PC-9 (cell line): ENCODE data around the gene LATS2. TPM values are rescaled to one million over a fixed set of nuclear protein-coding genes. Genes with fewer than 3 reads are reported as not detected.

Source experiments
- BruUV-seq: library from RNA; stranded (reverse); fragments of 400-500 nt; replicated peaks from 2 replicates; lab custom pipeline; 2021; lab: Mats Ljungman, UMichigan
- CTCF ChIA-PET: fragments of 300-600 bp; sonication (Branson Sonifier 250); formaldehyde crosslinking; loops from one replicate; lab custom pipeline; 2022; ENCODE audit warnings: antibody characterized with exemption; lab: Charles Lee
- POLR2A ChIA-PET: fragments of 300-600 bp; sonication (Branson Sonifier 250); formaldehyde crosslinking; loops from one replicate; lab custom pipeline; 2022; ENCODE audit warnings: antibody characterized with exemption; ENCODE audit not compliant: unreplicated experiment; lab: Charles Lee
- DNase-seq, 2 experiments: peaks; one replicate each; pipeline versions ENCODE4 v3.0.0 to v3.0.0-alpha.2; 2015 to 2022; ENCODE audit warnings: mixed read lengths in 1 of 2
- H2AFZ ChIP-seq: fragments of 200-600 bp; sonication (generic); 2 replicates; pipeline ENCODE4 v1.8.1; 2017; ENCODE audit warnings: antibody characterized with exemption
- H3F3A ChIP-seq: fragments of 200-600 bp; sonication (generic); 2 replicates; pipeline ENCODE4 v1.8.1; 2017; ENCODE audit warnings: antibody characterized with exemption, mild to moderate bottlenecking, low read depth; ENCODE audit not compliant: insufficient read depth
- H3K27ac ChIP-seq: fragments of 200-600 bp; sonication (generic); 2 replicates; pipeline ENCODE4 v1.6.1; 2016; ENCODE audit warnings: mixed run types
- H3K27me3 ChIP-seq: fragments of 200-600 bp; sonication (generic); 2 replicates; pipeline ENCODE4 v1.6.1; 2016; ENCODE audit warnings: low read depth, mixed run types; ENCODE audit not compliant: insufficient read depth
- H3K36me3 ChIP-seq: fragments of 200-600 bp; sonication (generic); 2 replicates; pipeline ENCODE4 v1.6.1; 2016; ENCODE audit warnings: low read depth, mixed run types
- H3K4me1 ChIP-seq: fragments of 200-600 bp; sonication (generic); replicated peaks from 2 replicates; pipeline ENCODE4 v1.6.1; 2016; ENCODE audit warnings: mixed run types; ENCODE audit not compliant: insufficient read depth
- H3K4me2 ChIP-seq: fragments of 200-600 bp; sonication (generic); 2 replicates; pipeline ENCODE4 v1.6.1; 2017; ENCODE audit warnings: mixed run types
- H3K4me3 ChIP-seq: fragments of 200-600 bp; sonication (generic); 2 replicates; pipeline ENCODE4 v1.6.1; 2016; ENCODE audit warnings: mixed run types
- H3K79me2 ChIP-seq: fragments of 200-600 bp; sonication (generic); 2 replicates; pipeline ENCODE4 v1.6.1; 2017; ENCODE audit warnings: low read depth, mixed run types
- H3K9me2 ChIP-seq: fragments of 200-600 bp; sonication (generic); 2 replicates; pipeline ENCODE4 v1.8.1; 2017; ENCODE audit warnings: mild to moderate bottlenecking; ENCODE audit not compliant: insufficient read depth
- H3K9me3 ChIP-seq: fragments of 200-600 bp; sonication (generic); 2 replicates; pipeline ENCODE4 v1.8.1; 2016; ENCODE audit warnings: low read depth; ENCODE audit not compliant: insufficient read depth
- H4K20me1 ChIP-seq: fragments of 200-600 bp; sonication (generic); 2 replicates; pipeline ENCODE4 v1.8.1; 2017; ENCODE audit not compliant: insufficient read depth
- EZH2 ChIP-seq: fragments of 200-600 bp; sonication (generic); IDR thresholded peaks from 2 replicates; pipeline ENCODE4 v1.8.0; 2017; ENCODE audit warnings: antibody characterized with exemption, low read depth
- intact Hi-C: fragments of 100-400 bp; cut with micrococcal nuclease; formaldehyde crosslinking; loops from one replicate; pipeline ENCODE4 v1.10.0; 2022; ENCODE audit not compliant: unreplicated experiment
- total RNA-seq: library from RNA; stranded (reverse); gene quantifications from 2 replicates; pipeline ENCODE4 v1.2.3, GENCODE V29; 2021
- TF ChIP-seq, protein P1 (sequence below): fragments of 200-600 bp; sonication (generic); conservative IDR thresholded peaks from 2 replicates; pipeline ENCODE4 v1.6.1; 2017; ENCODE audit warnings: mixed run types, antibody characterized with exemption, mild to moderate bottlenecking, moderate library complexity

LATS2 gene
- total RNA-seq, 1 experiment from 2014 or later, result 12.3 TPM

DNA sequence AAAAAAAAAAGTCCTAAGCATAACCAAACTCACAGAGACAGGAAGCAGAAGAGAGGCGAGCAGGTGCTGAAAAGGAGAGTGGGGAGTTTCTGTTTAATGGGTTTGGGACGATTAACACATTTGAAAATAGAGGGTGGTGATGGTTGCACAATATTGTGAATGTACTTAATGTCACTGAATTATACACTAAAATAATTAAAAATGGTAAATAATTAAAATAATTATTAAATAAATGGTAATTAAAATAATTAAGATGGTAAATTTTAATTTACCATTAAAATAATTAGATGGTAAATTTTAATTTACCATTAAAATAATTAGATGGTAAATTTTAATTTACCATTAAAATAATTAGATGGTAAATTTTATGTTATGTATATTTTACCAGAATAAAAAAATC is 84.0 kb downstream of the LATS2 start:
- no TSS peak for BruUV-seq
- intact Hi-C loops, result no loop called here
- H3K9me2 ChIP-seq, result no peaks in the 10 kb centered on the region
- CTCF ChIA-PET, result interaction anchor here (0.6 kb wide), 1 partner anchor 12 kb away, joined by 3 read pairs; no protein-coding TSS in a partner anchor
- H4K20me1 ChIP-seq, result no peaks in the 10 kb centered on the region
- no peaks in the 10 kb centered on the region for H3K27me3 ChIP-seq
- H2AFZ ChIP-seq, result no peak overlapping the region
- H3K4me2 ChIP-seq, result no peak overlapping the region
- H3K79me2 ChIP-seq, result no peaks in the 10 kb centered on the region
- no peak for DNase-seq
- H3K4me3 ChIP-seq, result no peak overlapping the region
- peaks cover 4% of the 10 kb centered on the region; the same call in 1 of the 2 replicates for H3K36me3 ChIP-seq
- H3F3A ChIP-seq, result no peaks in the 10 kb centered on the region
- POLR2A ChIA-PET, result no interaction called here
- H3K27ac ChIP-seq, result no peak overlapping the region
- H3K4me1 ChIP-seq, result no peaks in the 10 kb centered on the region
- H3K9me3 ChIP-seq, result no peaks in the 10 kb centered on the region
- TF ChIP-seq, protein P1, sequence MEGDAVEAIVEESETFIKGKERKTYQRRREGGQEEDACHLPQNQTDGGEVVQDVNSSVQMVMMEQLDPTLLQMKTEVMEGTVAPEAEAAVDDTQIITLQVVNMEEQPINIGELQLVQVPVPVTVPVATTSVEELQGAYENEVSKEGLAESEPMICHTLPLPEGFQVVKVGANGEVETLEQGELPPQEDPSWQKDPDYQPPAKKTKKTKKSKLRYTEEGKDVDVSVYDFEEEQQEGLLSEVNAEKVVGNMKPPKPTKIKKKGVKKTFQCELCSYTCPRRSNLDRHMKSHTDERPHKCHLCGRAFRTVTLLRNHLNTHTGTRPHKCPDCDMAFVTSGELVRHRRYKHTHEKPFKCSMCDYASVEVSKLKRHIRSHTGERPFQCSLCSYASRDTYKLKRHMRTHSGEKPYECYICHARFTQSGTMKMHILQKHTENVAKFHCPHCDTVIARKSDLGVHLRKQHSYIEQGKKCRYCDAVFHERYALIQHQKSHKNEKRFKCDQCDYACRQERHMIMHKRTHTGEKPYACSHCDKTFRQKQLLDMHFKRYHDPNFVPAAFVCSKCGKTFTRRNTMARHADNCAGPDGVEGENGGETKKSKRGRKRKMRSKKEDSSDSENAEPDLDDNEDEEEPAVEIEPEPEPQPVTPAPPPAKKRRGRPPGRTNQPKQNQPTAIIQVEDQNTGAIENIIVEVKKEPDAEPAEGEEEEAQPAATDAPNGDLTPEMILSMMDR, result no peak
- TF ChIP-seq EZH2, result no peak

DNA sequence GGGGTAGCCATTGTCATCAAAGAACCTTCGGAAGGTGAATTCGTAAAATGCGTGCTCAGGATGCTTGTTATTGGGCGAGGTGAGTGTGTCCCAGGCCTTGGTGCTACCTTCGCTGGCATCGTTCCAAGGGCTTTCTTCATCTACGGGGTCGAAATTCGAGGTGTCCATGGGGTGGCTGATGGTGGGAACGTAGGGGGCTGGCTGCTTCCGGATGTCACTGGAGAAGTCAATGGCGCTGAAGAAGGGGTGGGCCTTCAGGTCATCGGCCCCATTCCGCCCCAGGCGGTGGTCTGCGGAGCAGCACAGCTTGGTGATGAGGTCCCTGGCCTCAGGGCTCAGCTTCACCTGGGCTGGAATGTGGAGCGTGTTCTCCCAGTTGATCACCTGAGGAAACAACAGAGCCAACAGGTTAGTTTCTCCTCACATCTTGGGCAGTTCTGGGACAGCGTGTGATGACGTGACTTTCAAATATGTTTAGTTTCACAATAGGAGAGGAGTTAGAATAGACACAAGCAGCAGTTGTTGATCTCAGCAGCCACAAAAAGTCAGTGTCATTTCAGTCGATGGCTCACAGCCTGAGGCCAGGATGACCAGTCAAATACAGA is 86.3 kb downstream of the LATS2 start:
- no peak overlapping the region for H3K4me2 ChIP-seq
- CTCF ChIA-PET, result no interaction called here
- H3K4me1 ChIP-seq, result no peaks in the 10 kb centered on the region
- H3K9me3 ChIP-seq, result no peaks in the 10 kb centered on the region
- H3K9me2 ChIP-seq, result no peaks in the 10 kb centered on the region
- H3K27me3 ChIP-seq, result no peaks in the 10 kb centered on the region
- H3F3A ChIP-seq, result no peaks in the 10 kb centered on the region
- no peak overlapping the region for H2AFZ ChIP-seq
- H4K20me1 ChIP-seq, result no peaks in the 10 kb centered on the region
- TF ChIP-seq, protein P1, result no peak
- TF ChIP-seq EZH2, result no peak
- POLR2A ChIA-PET, result no interaction called here
- H3K27ac ChIP-seq, result no peak overlapping the region
- intact Hi-C loops, result no loop called here
- H3K36me3 ChIP-seq, result peaks cover 4% of the 10 kb centered on the region; the same call in 1 of the 2 replicates
- BruUV-seq, result no TSS peak
- DNase-seq, result no peak
- H3K4me3 ChIP-seq, result no peak overlapping the region
- H3K79me2 ChIP-seq, result no peaks in the 10 kb centered on the region

DNA sequence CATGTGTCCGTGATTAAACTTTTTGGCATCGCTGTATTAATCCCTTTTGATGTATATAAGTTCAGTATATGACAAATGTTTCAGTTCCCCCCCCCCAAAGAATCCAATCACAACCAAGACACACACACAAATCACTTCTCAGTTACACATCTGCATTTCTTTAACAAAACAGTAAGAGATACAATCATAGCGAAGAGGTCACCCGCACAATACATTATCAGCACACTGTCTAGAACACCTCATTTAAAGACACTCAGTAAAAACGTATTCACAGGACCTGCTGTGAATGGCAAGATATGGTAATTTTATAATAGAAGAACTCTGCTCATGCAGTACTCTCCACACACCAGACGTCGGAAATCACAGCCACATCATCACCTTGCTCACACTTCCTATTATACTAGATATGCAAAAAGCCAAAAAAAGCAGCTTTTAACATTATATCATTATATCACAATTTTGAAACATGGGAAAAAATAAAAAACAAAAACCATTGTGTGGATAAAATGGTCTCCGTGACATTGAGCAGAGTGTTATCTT is 87.4 kb downstream of the LATS2 start:
- H3K27ac ChIP-seq, result no peak overlapping the region
- H3K9me3 ChIP-seq, result no peaks in the 10 kb centered on the region
- no peaks in the 10 kb centered on the region for H3K9me2 ChIP-seq
- BruUV-seq, result no TSS peak
- H3F3A ChIP-seq, result 0 out of 2 replicates have a peak, but pooled peaks cover 4% of the 10 kb centered on the region
- H3K4me2 ChIP-seq, result no peak overlapping the region
- H3K4me1 ChIP-seq, result no peaks in the 10 kb centered on the region
- H3K36me3 ChIP-seq, result peaks cover 4% of the 10 kb centered on the region; the same call in 1 of the 2 replicates
- ChIA-PET CTCF (no interaction called here), POLR2A (no interaction called here)
- no peak overlapping the region for H3K4me3 ChIP-seq
- no peak for DNase-seq
- TF ChIP-seq, protein P1, result no peak
- TF ChIP-seq EZH2, result no peak
- intact Hi-C loops, result no loop called here
- H4K20me1 ChIP-seq, result no peaks in the 10 kb centered on the region
- H3K79me2 ChIP-seq, result no peaks in the 10 kb centered on the region
- H2AFZ ChIP-seq, result no peak overlapping the region
- H3K27me3 ChIP-seq, result no peaks in the 10 kb centered on the region
